Astrocyte of the cerebellum (primary cell): ENCODE results near the gene CERS6.

Source experiments
- DNase-seq: peaks from one replicate; pipeline ENCODE4 v3.0.0-alpha.2; 2011; ENCODE audit warnings: low read depth
- H3K4me3 ChIP-seq: 2 replicates; pipeline ENCODE4 v1.5.1; 2011; ENCODE audit warnings: mild to moderate bottlenecking, low read depth, low read length, moderate library complexity
- in situ Hi-C: cut with HindIII; loops from 2 replicates; pipeline ENCODE4 v1.10.0; 2017; ENCODE audit warnings: low sequenced_read_pairs
- TF ChIP-seq, protein P1 (sequence below): IDR thresholded peaks from 2 replicates; pipeline ENCODE4 v1.5.1; 2012; ENCODE audit warnings: low read length, low read depth, moderate library complexity, mild to moderate bottlenecking; ENCODE audit errors: missing control alignments

The CERS6 gene

DNA sequence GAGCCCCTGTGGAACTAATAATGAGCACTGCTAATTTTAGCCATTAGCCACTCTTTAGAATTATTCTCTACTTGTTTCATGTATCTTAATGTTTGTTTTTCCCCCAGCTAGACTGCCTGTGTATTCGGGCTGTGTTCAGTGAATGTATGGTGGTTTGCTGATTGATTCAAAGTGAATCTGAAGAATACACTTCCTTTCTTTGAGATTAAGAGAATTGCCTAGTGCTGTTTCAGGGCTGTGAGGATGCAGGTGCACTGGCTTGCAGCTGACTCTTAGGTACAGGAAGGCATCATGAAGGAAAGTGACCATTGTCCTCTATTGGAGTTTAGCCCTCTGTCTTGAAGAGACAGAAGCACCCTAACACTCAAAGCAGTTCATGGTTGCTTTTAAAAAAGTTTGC lies 138.7 kb downstream of the CERS6 start:
- DNase-seq = no peak
- no peak overlapping the region for H3K4me3 ChIP-seq
- in situ Hi-C loops = no loop called here
- TF ChIP-seq, protein P1, sequence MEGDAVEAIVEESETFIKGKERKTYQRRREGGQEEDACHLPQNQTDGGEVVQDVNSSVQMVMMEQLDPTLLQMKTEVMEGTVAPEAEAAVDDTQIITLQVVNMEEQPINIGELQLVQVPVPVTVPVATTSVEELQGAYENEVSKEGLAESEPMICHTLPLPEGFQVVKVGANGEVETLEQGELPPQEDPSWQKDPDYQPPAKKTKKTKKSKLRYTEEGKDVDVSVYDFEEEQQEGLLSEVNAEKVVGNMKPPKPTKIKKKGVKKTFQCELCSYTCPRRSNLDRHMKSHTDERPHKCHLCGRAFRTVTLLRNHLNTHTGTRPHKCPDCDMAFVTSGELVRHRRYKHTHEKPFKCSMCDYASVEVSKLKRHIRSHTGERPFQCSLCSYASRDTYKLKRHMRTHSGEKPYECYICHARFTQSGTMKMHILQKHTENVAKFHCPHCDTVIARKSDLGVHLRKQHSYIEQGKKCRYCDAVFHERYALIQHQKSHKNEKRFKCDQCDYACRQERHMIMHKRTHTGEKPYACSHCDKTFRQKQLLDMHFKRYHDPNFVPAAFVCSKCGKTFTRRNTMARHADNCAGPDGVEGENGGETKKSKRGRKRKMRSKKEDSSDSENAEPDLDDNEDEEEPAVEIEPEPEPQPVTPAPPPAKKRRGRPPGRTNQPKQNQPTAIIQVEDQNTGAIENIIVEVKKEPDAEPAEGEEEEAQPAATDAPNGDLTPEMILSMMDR = no peak

DNA sequence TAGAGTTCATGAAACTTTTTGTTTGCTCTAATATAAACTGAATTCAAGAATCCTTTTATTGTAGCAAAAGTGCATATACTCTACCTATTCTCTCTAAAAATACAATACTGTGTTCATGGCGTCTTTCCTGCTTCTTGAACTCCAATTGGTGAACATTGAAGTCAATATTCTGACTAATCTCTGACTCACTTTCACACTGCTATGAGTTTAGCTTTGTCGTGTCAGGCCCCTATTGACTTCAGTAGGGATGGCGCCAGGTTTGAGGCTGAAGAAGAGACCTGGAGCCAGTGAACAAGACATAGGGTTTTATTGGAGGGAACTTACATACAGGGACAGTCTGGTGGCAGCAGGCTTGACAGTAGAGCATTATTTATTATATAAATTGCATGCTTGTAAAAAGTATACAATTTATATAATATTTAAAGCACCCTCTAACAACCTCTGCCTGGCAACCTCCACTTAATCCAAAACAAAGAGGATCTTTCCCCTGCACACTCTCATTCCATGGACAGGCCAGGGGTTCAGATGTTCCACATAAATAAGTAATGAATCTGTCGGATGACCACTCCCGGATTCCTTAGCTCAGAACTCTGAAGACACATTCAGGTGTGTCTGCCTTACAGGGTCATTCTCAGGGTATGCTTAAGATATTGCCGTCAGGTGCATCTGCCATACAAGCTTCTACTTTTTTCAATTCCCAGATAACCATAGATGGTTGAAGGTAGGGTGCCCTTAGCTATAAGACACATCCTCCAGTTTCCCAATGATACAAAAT lies 141.0 kb downstream of the CERS6 start:
- in situ Hi-C loops = no loop called here
- H3K4me3 ChIP-seq = no peak overlapping the region
- TF ChIP-seq, protein P1 = no peak
- DNase-seq = no peak

DNA sequence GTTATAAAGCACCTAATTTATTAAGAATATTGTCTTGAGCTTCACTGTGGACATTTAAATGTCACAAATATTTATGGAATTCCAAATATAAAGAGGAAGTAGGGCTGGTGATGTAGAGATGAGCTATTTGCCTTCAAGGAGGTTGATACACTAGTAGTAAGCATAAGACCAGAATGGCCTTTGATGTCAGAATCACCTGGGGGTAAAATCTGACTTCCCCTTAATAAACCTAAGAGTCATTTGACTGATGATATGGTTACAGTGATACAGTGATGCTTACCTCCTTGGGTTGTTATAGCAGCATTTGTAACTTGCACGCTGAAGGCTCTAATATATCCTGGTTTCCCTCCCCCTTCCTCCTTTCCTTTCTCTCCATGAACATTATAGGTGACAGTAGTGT lies 143.7 kb downstream of the CERS6 start:
- no peak for DNase-seq
- H3K4me3 ChIP-seq = no peak overlapping the region
- in situ Hi-C loops = no loop called here
- TF ChIP-seq, protein P1 = no peak

DNA sequence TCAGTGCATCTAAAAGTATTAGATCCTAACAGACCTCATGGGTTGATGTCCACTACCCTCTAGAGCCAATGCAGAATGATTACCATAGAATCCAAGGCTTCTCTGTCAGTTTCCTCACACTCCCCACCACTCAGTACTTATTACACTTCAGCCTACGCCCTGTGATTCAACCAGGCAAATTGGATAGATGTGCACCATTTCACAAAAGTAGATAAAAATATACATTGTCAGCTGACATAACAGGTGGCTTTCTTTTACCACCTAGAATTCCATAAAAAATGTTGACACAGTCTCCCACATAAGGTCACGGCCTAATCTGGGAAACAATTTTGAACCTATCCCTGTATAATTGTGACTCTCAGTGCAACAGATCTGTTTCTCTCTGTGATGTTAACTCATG lies 144.9 kb downstream of the CERS6 start:
- TF ChIP-seq, protein P1 = no peak
- DNase-seq = no peak
- in situ Hi-C loops = no loop called here
- no peak overlapping the region for H3K4me3 ChIP-seq

DNA sequence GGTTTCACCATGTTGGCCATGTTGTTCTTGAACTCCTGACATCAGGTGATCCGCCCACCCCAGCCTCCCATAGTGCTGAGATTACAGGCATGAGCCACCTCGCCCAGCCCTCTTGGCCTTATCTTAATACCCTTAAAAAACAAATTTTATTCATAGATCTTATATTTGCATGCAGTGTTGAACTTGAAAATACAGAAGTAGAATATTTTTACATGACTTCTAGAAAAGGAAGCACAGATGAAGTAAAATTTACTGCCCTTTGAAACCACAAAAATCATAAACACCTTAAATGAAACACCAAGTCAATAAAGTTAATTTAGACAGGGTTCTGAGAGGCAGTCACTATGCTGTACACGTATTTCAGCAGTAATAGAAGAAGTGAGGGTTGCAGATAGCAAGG lies 145.7 kb downstream of the CERS6 start:
- TF ChIP-seq, protein P1 = no peak
- no peak overlapping the region for H3K4me3 ChIP-seq
- no peak for DNase-seq
- in situ Hi-C loops = no loop called here

DNA sequence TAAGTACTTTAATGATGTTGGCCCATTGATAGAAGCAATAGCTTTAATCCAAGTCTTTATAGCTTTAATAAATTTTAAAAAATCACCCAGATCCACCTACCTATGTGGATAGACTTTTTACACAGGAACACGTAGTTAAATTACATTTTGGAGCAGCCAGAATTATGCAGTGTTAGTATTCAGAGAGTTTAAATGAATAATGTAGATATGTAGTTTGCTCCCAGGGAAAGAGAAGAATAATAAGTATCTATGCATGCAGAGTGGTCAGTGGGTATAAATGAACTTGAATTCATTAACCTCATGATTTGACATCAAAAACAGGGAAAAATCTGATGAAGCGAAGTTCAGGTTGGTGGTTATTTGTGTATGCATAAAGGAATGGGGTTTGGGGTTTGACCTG lies 146.3 kb downstream of the CERS6 start:
- TF ChIP-seq, protein P1 = no peak
- H3K4me3 ChIP-seq = no peak overlapping the region
- no peak for DNase-seq
- in situ Hi-C loops = no loop called here
